ENCODE results near the gene SORCS3.

- TF ChIP-seq CTCF (IDR thresholded peaks at IDR 0.05) (no peak), POLR2AphosphoS5 (IDR thresholded peaks at IDR 0.05; ENCODE audit: insufficient read depth in 1 of 2, low read depth in 1 of 2) (no peak)
Observed at GRCh38 chr10:104665174-104665573, 24.1 kb downstream of the SORCS3 start.
